Keratinocyte (primary cell): ENCODE data around the gene HSDL1. TPM values are rescaled to one million over a fixed set of nuclear protein-coding genes. Genes with fewer than 3 reads are reported as not detected.

Experiments used
- DNase-seq: peaks from one replicate; pipeline ENCODE4 v3.0.0-alpha.2; 2011; ENCODE audit warnings: low read depth, missing footprints, low spot score
- FAIRE-seq: peaks from 2 replicates; lab custom pipeline; 2011; peaks lifted over from hg19 to GRCh38; lab: Jason Lieb, UNC
- H2AFZ ChIP-seq: 2 replicates; pipeline ENCODE4 v1.6.0; 2012; ENCODE audit warnings: low read length, control low read depth, inconsistent platforms; ENCODE audit not compliant: control insufficient read depth
- H3K27ac ChIP-seq: 2 replicates; pipeline ENCODE4 v1.5.1; 2011; ENCODE audit warnings: low read length; ENCODE audit not compliant: control insufficient read depth, insufficient read depth
- H3K27me3 ChIP-seq: 3 replicates; pipeline ENCODE4 v1.6.0; 2011; ENCODE audit warnings: low read length; ENCODE audit not compliant: control insufficient read depth, insufficient read depth; ENCODE audit errors: extremely low read depth
- H3K36me3 ChIP-seq, 2 experiments: 2 replicates in 1 of 2; 3 replicates in 1 of 2; pipeline ENCODE4 v1.5.1; 2011; ENCODE audit warnings: low read length in 2 of 2, mild to moderate bottlenecking in 1 of 2; ENCODE audit not compliant: control insufficient read depth in 2 of 2, insufficient read depth in 2 of 2; ENCODE audit errors: extremely low read depth in 1 of 2
- H3K4me1 ChIP-seq: 3 replicates; pipeline ENCODE4 v1.5.1; 2011; ENCODE audit warnings: low read length; ENCODE audit not compliant: control insufficient read depth, insufficient read depth; ENCODE audit errors: extremely low read depth
- H3K4me2 ChIP-seq: 3 replicates; pipeline ENCODE4 v1.6.0; 2011; ENCODE audit warnings: low read depth, low read length; ENCODE audit not compliant: control insufficient read depth, insufficient read depth; ENCODE audit errors: extremely low read depth
- H3K4me3 ChIP-seq, 3 experiments: fragments of 200-600 bp in 1 of 3; sonication (generic) in 1 of 3; 2 replicates in 2 of 3; 3 replicates in 1 of 3; pipeline ENCODE4 v1.5.1; 2011 to 2016; ENCODE audit warnings: low read length in 3 of 3, mild to moderate bottlenecking in 3 of 3, control low read depth in 2 of 3, inconsistent platforms in 1 of 3, low read depth in 1 of 3, mixed read lengths in 1 of 3, mixed run types in 1 of 3, moderate library complexity in 1 of 3; ENCODE audit not compliant: control insufficient read depth in 2 of 3, insufficient read depth in 2 of 3; ENCODE audit errors: extremely low read depth in 1 of 3
- H3K79me2 ChIP-seq: 2 replicates; pipeline ENCODE4 v1.6.0; 2012; ENCODE audit warnings: low read length; ENCODE audit not compliant: control insufficient read depth, insufficient read depth
- H3K9ac ChIP-seq: 3 replicates; pipeline ENCODE4 v1.6.0; 2011; ENCODE audit warnings: low read length; ENCODE audit not compliant: control insufficient read depth, insufficient read depth; ENCODE audit errors: extremely low read depth
- H3K9me1 ChIP-seq: 3 replicates; pipeline ENCODE4 v1.6.0; 2011; ENCODE audit warnings: low read length; ENCODE audit not compliant: control insufficient read depth, insufficient read depth; ENCODE audit errors: extremely low read depth
- H3K9me3 ChIP-seq: 2 replicates; pipeline ENCODE4 v1.5.1; 2012; ENCODE audit warnings: low read depth, low read length; ENCODE audit not compliant: control insufficient read depth
- H4K20me1 ChIP-seq: 3 replicates; pipeline ENCODE4 v1.6.0; 2011; ENCODE audit warnings: low read length; ENCODE audit not compliant: control insufficient read depth, insufficient read depth; ENCODE audit errors: extremely low read depth
- CTCF ChIP-seq, 3 experiments: IDR thresholded peaks in 1 of 3; conservative IDR thresholded peaks in 1 of 3; optimal IDR thresholded peaks in 1 of 3; 2 replicates in 2 of 3; 3 replicates in 1 of 3; pipeline versions ENCODE3 to v1.5.1; 2011; ENCODE audit warnings: low read length in 3 of 3, mild to moderate bottlenecking in 3 of 3, moderate library complexity in 2 of 3, control low read depth in 1 of 3, inconsistent platforms in 1 of 3; ENCODE audit not compliant: insufficient read depth in 2 of 3; ENCODE audit errors: extremely low read depth in 1 of 3
- EZH2 ChIP-seq: IDR thresholded peaks from one replicate; pipeline ENCODE4 v1.6.1; 2012; ENCODE audit warnings: inconsistent platforms, mild to moderate bottlenecking, low read length, moderate library complexity
- dilution Hi-C: fragments of 300-500 bp; cut with MboI; formaldehyde crosslinking; loops from one replicate; pipeline ENCODE4 v1.7.0; 2020; ENCODE audit warnings: low sequenced_read_pairs; ENCODE audit not compliant: extremely low pct_ligation_motif_present
- polyA plus RNA-seq, 5 experiments: library from polyadenylated mRNA; depleted of rRNA in 3 of 5; stranded (reverse) in 3 of 5; stranded (forward) in 1 of 5; unstranded in 1 of 5; fragments of >200 nt; gene quantifications; 1 replicate in 1 of 5; 2 replicates in 3 of 5; 3 replicates in 1 of 5; pipeline versions ENCODE4 v1.2.1 to v1.2.3, GENCODE V29; 2011 to 2012; ENCODE audit warnings: missing spikeins in 2 of 5, low read depth in 1 of 5, low replicate concordance in 1 of 5

HSDL1 gene
- polyA plus RNA-seq, 1 donor (not counting 4 experiments of a cell fraction or from before 2014, with no cell fraction given) = 18.1 TPM

- DNase-seq (no peak), FAIRE-seq (no peak)
- dilution Hi-C loops = no loop called here
- Histone ChIP-seq H3K27ac (no peak overlapping the region), H3K9ac (no peak overlapping the region), H2AFZ (no peak overlapping the region), H3K36me3 (peaks cover 23 to 37% of the 10 kb centered on the region in 2 experiments), H3K27me3 (no peaks in the 10 kb centered on the region), H3K4me3 (no peak overlapping the region), H3K9me3 (no peaks in the 10 kb centered on the region), H3K9me1 (no peaks in the 10 kb centered on the region), H3K79me2 (peaks cover 6% of the 10 kb centered on the region), H4K20me1 (no peaks in the 10 kb centered on the region), H3K4me1 (peaks cover 12% of the 10 kb centered on the region), H3K4me2 (no peak overlapping the region)
- TF ChIP-seq CTCF (optimal IDR thresholded peaks at IDR 0.05 in 1 of 3, IDR thresholded peaks at IDR 0.05 in 1 of 3, conservative IDR thresholded peaks at IDR 0.05 in 1 of 3; ENCODE audit: extremely low read depth in 1 of 3, insufficient read depth in 2 of 3, low read length in 3 of 3) = no peak
- TF ChIP-seq EZH2 = no peak
These were observed 62.0 kb downstream of the HSDL1 start for GRCh38 chr16:84082835-84083569.

GRCh38 chr16:84082110-84082509 lies 62.9 kb downstream of the HSDL1 start:
- Histone ChIP-seq H3K4me3 (no peak overlapping the region), H2AFZ (no peak overlapping the region), H3K9me1 (no peaks in the 10 kb centered on the region), H3K4me2 (no peak overlapping the region), H3K9me3 (no peaks in the 10 kb centered on the region), H3K27me3 (no peaks in the 10 kb centered on the region), H3K27ac (no peak overlapping the region), H3K36me3 (peaks cover 22 to 33% of the 10 kb centered on the region in 2 experiments), H4K20me1 (no peaks in the 10 kb centered on the region), H3K79me2 (peaks cover 8% of the 10 kb centered on the region), H3K4me1 (peaks cover 12% of the 10 kb centered on the region), H3K9ac (no peak overlapping the region)
- DNase-seq (no peak), FAIRE-seq (no peak)
- TF ChIP-seq EZH2 = no peak
- dilution Hi-C loops = no loop called here
